ENCODE data around the gene ZBTB2. TPM values are rescaled to one million over a fixed set of nuclear protein-coding genes. Genes with fewer than 3 reads are reported as not detected.
A peak's percentile ranks its signal among the peaks of the same experiment; 100 is the strongest.

ZBTB2 gene
- total RNA-seq, 1 donor from 2014 or later: 16.1 TPM

DNA sequence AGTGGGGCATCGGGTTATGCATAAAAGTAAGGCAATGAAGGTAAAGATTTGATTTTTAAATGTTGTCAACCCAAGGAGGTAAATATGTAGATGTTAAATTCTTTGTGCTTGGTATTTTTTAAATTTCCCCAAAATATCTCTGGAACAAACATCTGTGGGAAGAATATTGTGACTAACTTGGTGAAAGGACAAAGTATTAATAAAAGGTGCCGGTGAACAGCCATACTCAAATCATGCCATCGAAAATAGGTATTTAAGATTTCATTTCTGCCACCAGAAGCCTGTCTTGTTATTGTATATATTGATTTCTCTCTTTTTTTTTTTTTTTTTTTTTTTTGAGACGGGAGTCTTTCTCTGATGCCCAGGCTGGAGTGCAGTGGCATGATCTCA lies 12.6 kb upstream of the ZBTB2 start:
- Mint-ChIP-seq H3K4me1 (peaks cover 5% of the 10 kb centered on the region), H3K27me3 (ENCODE audit: low read depth) (no peaks in the 10 kb centered on the region), H3K9me3 (no peaks in the 10 kb centered on the region), H3K36me3 (peaks cover 29% of the 10 kb centered on the region), H3K27ac (peak overlapping the region; percentile 23), H3K4me3 (no peak overlapping the region)
- TF ChIP-seq, protein P1, sequence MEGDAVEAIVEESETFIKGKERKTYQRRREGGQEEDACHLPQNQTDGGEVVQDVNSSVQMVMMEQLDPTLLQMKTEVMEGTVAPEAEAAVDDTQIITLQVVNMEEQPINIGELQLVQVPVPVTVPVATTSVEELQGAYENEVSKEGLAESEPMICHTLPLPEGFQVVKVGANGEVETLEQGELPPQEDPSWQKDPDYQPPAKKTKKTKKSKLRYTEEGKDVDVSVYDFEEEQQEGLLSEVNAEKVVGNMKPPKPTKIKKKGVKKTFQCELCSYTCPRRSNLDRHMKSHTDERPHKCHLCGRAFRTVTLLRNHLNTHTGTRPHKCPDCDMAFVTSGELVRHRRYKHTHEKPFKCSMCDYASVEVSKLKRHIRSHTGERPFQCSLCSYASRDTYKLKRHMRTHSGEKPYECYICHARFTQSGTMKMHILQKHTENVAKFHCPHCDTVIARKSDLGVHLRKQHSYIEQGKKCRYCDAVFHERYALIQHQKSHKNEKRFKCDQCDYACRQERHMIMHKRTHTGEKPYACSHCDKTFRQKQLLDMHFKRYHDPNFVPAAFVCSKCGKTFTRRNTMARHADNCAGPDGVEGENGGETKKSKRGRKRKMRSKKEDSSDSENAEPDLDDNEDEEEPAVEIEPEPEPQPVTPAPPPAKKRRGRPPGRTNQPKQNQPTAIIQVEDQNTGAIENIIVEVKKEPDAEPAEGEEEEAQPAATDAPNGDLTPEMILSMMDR (IDR thresholded peaks at IDR 0.05; ENCODE audit: unreplicated experiment): no peak
- no peak for DNase-seq (ENCODE audit: low spot score in 2 of 2, unreplicated experiment in 2 of 2)

DNA sequence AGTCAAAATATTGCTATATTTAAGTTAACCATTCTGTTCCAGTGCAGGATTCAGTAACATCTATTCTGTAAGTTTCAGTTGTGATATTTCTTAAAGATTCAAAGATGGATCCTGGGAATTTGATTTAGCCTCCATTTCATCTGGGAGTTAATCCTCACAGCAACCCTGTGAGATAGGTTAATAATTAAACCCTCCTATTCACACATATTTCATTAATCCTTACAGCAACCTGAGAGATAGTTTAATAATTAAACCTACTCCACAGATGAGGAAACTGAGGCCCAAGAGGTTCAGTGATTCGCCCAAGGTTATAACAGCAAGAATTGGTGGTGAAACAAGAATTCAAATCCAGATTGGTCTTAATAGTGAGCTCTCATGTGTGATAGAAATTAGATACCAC lies 10.9 kb upstream of the ZBTB2 start:
- H3K36me3 Mint-ChIP-seq: peaks cover 24% of the 10 kb centered on the region
- H3K27me3 Mint-ChIP-seq (ENCODE audit: low read depth): no peaks in the 10 kb centered on the region
- H3K27ac Mint-ChIP-seq: no peak overlapping the region
- TF ChIP-seq, protein P1 (IDR thresholded peaks at IDR 0.05; ENCODE audit: unreplicated experiment): no peak
- H3K4me1 Mint-ChIP-seq: peaks cover 5% of the 10 kb centered on the region
- no peak overlapping the region for H3K4me3 Mint-ChIP-seq
- no peaks in the 10 kb centered on the region for H3K9me3 Mint-ChIP-seq
- DNase-seq (ENCODE audit: low spot score in 2 of 2, unreplicated experiment in 2 of 2): no peak

DNA sequence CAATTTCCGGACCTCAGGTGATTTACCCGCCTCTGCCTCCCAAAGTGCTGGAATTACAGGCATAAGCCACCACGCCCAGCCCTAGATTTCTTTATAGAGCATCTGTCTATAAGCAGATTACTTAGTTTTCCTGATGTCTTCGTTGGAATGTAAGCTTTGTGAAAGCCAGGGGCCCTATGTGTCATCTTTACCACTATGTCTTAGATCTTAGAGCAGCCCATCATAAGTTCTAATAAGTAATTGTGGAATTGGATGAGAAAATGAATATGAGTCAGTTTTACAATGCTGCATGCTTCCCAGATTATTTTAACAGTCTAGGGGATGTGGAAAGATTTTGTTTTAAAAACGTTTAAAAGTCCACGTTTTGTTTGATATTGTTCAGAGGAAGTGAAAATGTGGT lies 9.1 kb upstream of the ZBTB2 start:
- DNase-seq (ENCODE audit: low spot score in 2 of 2, unreplicated experiment in 2 of 2): no peak

DNA sequence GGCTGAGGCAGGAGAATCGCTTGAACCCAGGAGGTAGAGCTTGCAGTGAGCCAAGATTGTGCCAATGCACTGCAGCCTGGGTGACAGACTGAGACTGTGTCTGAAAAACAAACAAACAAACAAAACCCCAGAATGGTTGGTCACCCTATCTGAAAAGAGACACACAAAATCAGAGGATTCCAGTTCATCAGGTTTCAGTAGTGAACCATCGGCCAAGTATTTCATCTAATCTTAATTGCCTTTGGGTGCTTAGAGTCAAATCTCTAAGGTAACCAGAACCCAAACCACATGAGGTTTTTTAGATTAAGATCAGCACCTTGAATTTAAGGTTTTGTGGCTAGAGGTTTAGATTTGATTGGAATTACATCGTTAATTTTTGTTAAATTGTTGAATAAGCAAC lies 8.3 kb upstream of the ZBTB2 start:
- Mint-ChIP-seq H3K9me3 (no peaks in the 10 kb centered on the region), H3K4me3 (no peak overlapping the region), H3K36me3 (peaks cover 25% of the 10 kb centered on the region), H3K27me3 (ENCODE audit: low read depth) (no peaks in the 10 kb centered on the region), H3K27ac (no peak overlapping the region), H3K4me1 (peaks cover 17% of the 10 kb centered on the region)
- TF ChIP-seq, protein P1 (IDR thresholded peaks at IDR 0.05; ENCODE audit: unreplicated experiment): no peak
- no peak for DNase-seq (ENCODE audit: low spot score in 2 of 2, unreplicated experiment in 2 of 2)

More for the DNA sequence above, 9.1 kb upstream of the ZBTB2 start:
- Mint-ChIP-seq H3K9me3 (no peaks in the 10 kb centered on the region), H3K27me3 (ENCODE audit: low read depth) (no peaks in the 10 kb centered on the region), H3K4me1 (peaks cover 12% of the 10 kb centered on the region), H3K4me3 (no peak overlapping the region), H3K27ac (peak overlapping the region; percentile 21), H3K36me3 (peaks cover 25% of the 10 kb centered on the region)
- TF ChIP-seq, protein P1 (IDR thresholded peaks at IDR 0.05; ENCODE audit: unreplicated experiment): no peak

DNA sequence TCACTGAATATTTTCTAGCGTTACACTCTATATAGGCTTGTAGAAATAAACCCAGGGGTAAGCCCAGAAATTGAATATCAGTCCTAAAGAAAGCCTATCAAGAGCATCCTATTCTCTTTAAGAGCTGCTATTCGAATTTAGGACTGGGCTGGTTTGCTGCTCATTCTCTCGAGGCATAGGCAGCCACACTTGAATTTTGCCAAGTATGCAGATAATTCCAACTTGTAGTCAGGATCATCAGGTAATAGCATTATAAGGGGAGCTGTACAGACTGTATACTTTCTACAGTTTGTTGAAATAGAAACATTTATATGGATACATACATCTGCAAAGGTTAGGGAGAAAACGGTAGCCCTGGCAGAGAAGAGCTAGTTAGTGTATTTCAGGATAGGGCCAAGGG lies 2.1 kb upstream of the ZBTB2 start:
- Mint-ChIP-seq H3K9me3 (no peaks in the 10 kb centered on the region), H3K36me3 (peaks cover 10% of the 10 kb centered on the region), H3K4me1 (peaks cover 49% of the 10 kb centered on the region), H3K27me3 (ENCODE audit: low read depth) (no peaks in the 10 kb centered on the region), H3K4me3 (peak overlapping the region; percentile 88), H3K27ac (peak overlapping the region; percentile 54)
- no peak for DNase-seq (ENCODE audit: low spot score in 2 of 2, unreplicated experiment in 2 of 2)
- TF ChIP-seq, protein P1 (IDR thresholded peaks at IDR 0.05; ENCODE audit: unreplicated experiment): no peak

DNA sequence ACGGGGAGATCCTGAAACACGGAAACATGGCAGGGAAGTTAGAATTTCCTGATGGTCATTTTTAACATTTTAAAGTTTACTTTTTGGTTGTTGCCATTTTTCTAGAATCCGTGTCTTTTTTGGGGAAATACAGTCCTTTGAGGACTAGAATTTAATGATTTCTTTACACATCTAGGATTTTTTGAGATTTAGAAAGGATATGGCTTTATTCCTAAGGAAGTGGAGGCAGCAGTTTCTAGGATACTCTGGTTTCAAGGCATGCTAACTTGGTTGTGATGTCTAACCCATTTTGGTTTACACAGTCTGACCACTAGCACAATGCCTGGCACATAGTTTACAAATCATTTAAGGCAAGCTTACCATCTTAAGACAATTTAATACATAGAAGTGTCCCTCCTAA lies 1.1 kb upstream of the ZBTB2 start:
- H3K9me3 Mint-ChIP-seq: no peaks in the 10 kb centered on the region
- H3K4me1 Mint-ChIP-seq: peaks cover 52% of the 10 kb centered on the region
- no peak for DNase-seq (ENCODE audit: low spot score in 2 of 2, unreplicated experiment in 2 of 2)
- H3K4me3 Mint-ChIP-seq: peak overlapping the region; percentile 88
- peak overlapping the region; percentile 98 for H3K27ac Mint-ChIP-seq
- TF ChIP-seq, protein P1 (IDR thresholded peaks at IDR 0.05; ENCODE audit: unreplicated experiment): no peak
- H3K36me3 Mint-ChIP-seq: peaks cover 6% of the 10 kb centered on the region
- H3K27me3 Mint-ChIP-seq (ENCODE audit: low read depth): no peaks in the 10 kb centered on the region
